Heart left ventricle (tissue), 16 donors: ENCODE results near the gene ZBTB7B. TPM values are rescaled to one million over a fixed set of nuclear protein-coding genes. Genes with fewer than 3 reads are reported as not detected.
A peak's percentile ranks its signal among the peaks of the same experiment; 100 is the strongest.

Source experiments
- ATAC-seq, 4 donors: fragments of 200-7000 bp; cut with Tn5 transposase; one replicate each; pipeline ENCODE4 v1.9.1; 2020 to 2022; ENCODE audit warnings: moderate library complexity in 4 of 4, mild to moderate bottlenecking in 3 of 4, moderate number of reproducible peaks in 1 of 4
- DNase-seq, 5 donors: peaks; one replicate each; pipeline ENCODE4 v3.0.0-alpha.2; 2020
- H3K27ac ChIP-seq, 12 donors: fragments of 200-600 bp; sonication (generic) in 4 of 12; one replicate each; pipeline versions ENCODE4 v1.5.0 to v1.8.0; 2016 to 2022; ENCODE audit warnings: mild to moderate bottlenecking in 2 of 12
- H3K27me3 ChIP-seq, 9 donors: fragments of 200-600 bp; sonication (generic) in 2 of 9; one replicate each; pipeline versions ENCODE4 v1.5.1 to v1.8.0; 2016 to 2022; ENCODE audit warnings: mild to moderate bottlenecking in 3 of 9
- H3K36me3 ChIP-seq, 9 donors: fragments of 200-600 bp; sonication (generic) in 2 of 9; one replicate each; pipeline versions ENCODE4 v1.5.0 to v1.8.0; 2018 to 2022; ENCODE audit warnings: mild to moderate bottlenecking in 2 of 9
- H3K4me1 ChIP-seq, 12 donors: fragments of 200-600 bp; sonication (generic) in 4 of 12; one replicate each; pipeline versions ENCODE4 v1.5.0 to v1.8.0; 2016 to 2022; ENCODE audit warnings: mild to moderate bottlenecking in 3 of 12
- H3K4me3 ChIP-seq, 12 donors: fragments of 200-600 bp; sonication (generic) in 4 of 12; one replicate each; pipeline versions ENCODE4 v1.5.0 to v1.8.0; 2017 to 2022; ENCODE audit warnings: mild to moderate bottlenecking in 9 of 12, moderate library complexity in 4 of 12
- H3K9me3 ChIP-seq, 12 donors: fragments of 200-600 bp; sonication (generic) in 4 of 12; one replicate each; pipeline versions ENCODE4 v1.5.0 to v1.8.0; 2016 to 2022; ENCODE audit warnings: mild to moderate bottlenecking in 1 of 12
- CTCF ChIP-seq, 12 donors: fragments of 200-600 bp; sonication (generic) in 4 of 12; IDR thresholded peaks; one replicate each; pipeline versions ENCODE4 v1.5.0 to v1.8.0; 2018 to 2022; ENCODE audit warnings: antibody characterized with exemption in 12 of 12, mild to moderate bottlenecking in 5 of 12
- POLR2A ChIP-seq, 2 donors: fragments of 450-650 bp; IDR thresholded peaks; one replicate each; pipeline ENCODE4 v1.6.1; 2017; ENCODE audit warnings: antibody characterized with exemption in 2 of 2, mild to moderate bottlenecking in 2 of 2, moderate library complexity in 2 of 2
- WGBS, 4 donors: extraction: QIAGEN DNeasy Blood & Tissue Kit in 2 of 4; methylation state at CpG; one replicate each; pipeline versions ENCODE4 v1.1.5 to v1.1.7; 2013 to 2018; 5-methylcytosine and 5-hydroxymethylcytosine counted together
- intact Hi-C, 10 donors: fragments of 100-400 bp; cut with DNase I; formaldehyde crosslinking; loops; one replicate each; pipeline versions ENCODE4 v1.11.1 to v1.14.2; 2022
- polyA plus RNA-seq, 2 donors: library from polyadenylated mRNA; stranded (reverse); fragments of 200-250 nt; gene quantifications; one replicate each; pipeline ENCODE4 v1.2.3, GENCODE V29; 2013
- total RNA-seq, 9 donors: library from RNA; depleted of rRNA in 2 of 9; stranded (reverse); fragments of >200 nt in 2 of 9; fragmentation: NEBNext Ultra II Directional in 3 of 9; extraction: Animal tissue kit (Norgen Biotek cat#: 25700) in 3 of 9; gene quantifications; one replicate each; pipeline versions ENCODE4 v1.1.0 to v1.2.4, GENCODE V29; 2016 to 2023
- donor health status: ischemic (EF 13 %, LVEDD 7.1; RV severe dilation, severe dysfunction).
- donor health status: healthy with polysubstance abuse.
- donor health status: DM: no; HTN: yes; CAD: no.
- donor health status: DM: no; HTN: no; CAD: no.
- donor health status: ischemic (EF 25% LVEDD 6.9; RV normal size, moderate dysfunction).
- donor health status: ischemic (EF 25% LVEDD 5.7; RV mildly dilated, moderate dysfunction).
- donor health status: healthy.
- donor health status: DM: yes; HTN: yes; CAD: no.
- donor health status: ischemic (EF 35%, LVEDD 5.7; RV mildly dilated, moderate dysfunction).
- donor health status: nonischemic (EF 11% LVEDD 7.7; RV severe dilation, severe dysfunction).
- donor health status: DM: yes; HTN: yes; CAD: no.
- donor health status: PGD.
- donor health status: ischemic (EF 29% LVEDD 5.4; RV normal size, mild dysfunction).
- donor health status: nonischemic (EF 23%, LVEDD 6.1; RV moderate dilation, normal function).

The ZBTB7B gene
- total and polyA plus RNA-seq, 11 donors, result 29.5 to 103 (median 46.6) TPM

DNA sequence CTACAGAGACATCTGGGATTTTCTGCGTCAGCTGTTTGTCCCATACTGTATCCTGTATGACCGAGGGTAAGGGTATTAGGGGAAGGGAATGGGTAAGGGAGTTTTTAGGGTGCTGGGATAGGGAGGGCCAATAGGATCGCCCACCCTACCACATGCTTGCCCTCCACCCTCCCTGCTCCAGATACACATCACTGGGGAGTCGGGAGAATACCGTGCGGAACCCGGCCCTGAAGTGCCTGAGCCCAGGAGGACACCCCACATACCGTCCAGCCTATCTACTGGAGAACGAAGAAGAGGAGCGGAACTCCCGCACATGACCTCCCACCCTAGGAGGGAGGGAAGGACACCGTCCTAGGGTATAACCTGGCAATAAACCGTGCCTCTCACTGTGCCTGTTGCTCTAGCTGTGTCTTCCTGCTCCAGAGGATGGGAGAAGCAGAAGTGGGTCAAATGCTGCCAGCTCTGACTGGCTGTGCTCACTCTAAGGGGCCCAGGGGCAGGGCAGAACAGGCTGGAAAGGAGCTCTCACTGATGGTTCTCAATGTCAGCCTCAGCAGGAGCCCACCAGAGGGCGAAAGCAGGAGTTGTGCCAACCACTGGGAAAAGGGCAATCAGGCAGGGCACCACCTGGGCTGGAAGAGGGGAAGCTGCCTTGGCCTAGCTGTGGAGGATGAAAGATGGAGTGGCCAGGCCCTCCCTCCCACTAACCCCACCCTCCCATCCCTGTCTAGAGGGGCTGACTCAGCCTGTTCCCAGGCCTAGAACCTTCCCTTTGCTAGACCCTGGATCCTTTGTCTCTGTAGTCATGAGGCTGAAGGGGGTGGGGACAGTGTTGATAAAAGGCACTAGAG is 9.7 kb upstream of the ZBTB7B start:
- ATAC-seq (peak in 1 of 4 donors; percentile 9), DNase-seq (peak in 1 of 5 donors; percentile 20)
- peaks cover 0 to 22% (median 0%) of the 10 kb centered on the region in 12 donors for H3K4me1 ChIP-seq
- 87 to 95% (median 89%) methylated on average over 13 to 14 of the region's 14 CpGs for WGBS, 4 donors
- no peaks in the 10 kb centered on the region for H3K27me3 ChIP-seq
- peaks cover 0 to 49% (median 34%) of the 10 kb centered on the region in 9 donors for H3K36me3 ChIP-seq
- no peaks in the 10 kb centered on the region for H3K9me3 ChIP-seq
- TF ChIP-seq POLR2A (IDR thresholded peaks at IDR 0.05) (no peak), CTCF (IDR thresholded peaks at IDR 0.05) (no peak)
- no peak overlapping the region for H3K27ac ChIP-seq
- H3K4me3 ChIP-seq, result no peak overlapping the region
- intact Hi-C loops, result no loop called here

- peak in 1 of 5 donors; percentile 28 for DNase-seq
- intact Hi-C loops, result no loop called here
- TF ChIP-seq CTCF (IDR thresholded peaks at IDR 0.05), result no peak
- TF ChIP-seq POLR2A (IDR thresholded peaks at IDR 0.05), result no peak
- no peak for ATAC-seq
- H3K4me1 ChIP-seq, result peaks cover 0 to 29% (median under 1%) of the 10 kb centered on the region in 12 donors
- no peaks in the 10 kb centered on the region for H3K9me3 ChIP-seq
- WGBS, 4 donors, result 41 to 90% (median 68%) methylated on average over 4 to 8 of the region's 8 CpGs
- H3K36me3 ChIP-seq, result peaks cover 0 to 41% (median 26%) of the 10 kb centered on the region in 9 donors
- no peak within 1 kb of the TSS for H3K4me3 ChIP-seq
- H3K27ac ChIP-seq, result no peak within 1 kb of the TSS
- H3K27me3 ChIP-seq, result no peaks in the 10 kb centered on the region
These were observed 8.9 kb upstream of the ZBTB7B start, which contains the start of gene LENEP for GRCh38 chr1:154993572-154994268. Gene LENEP (plus strand): TSS chr1:154993586. CDS start chr1:154993608, 22 bp downstream.

GRCh38 chr1:154994269-154994587 is 8.4 kb upstream of the ZBTB7B start:
- Histone ChIP-seq H3K27ac (no peak overlapping the region), H3K36me3 (peaks cover 0 to 36% (median 22%) of the 10 kb centered on the region in 9 donors), H3K9me3 (no peaks in the 10 kb centered on the region), H3K27me3 (no peaks in the 10 kb centered on the region), H3K4me1 (peaks cover 0 to 34% (median 6%) of the 10 kb centered on the region in 12 donors), H3K4me3 (no peak overlapping the region)
- TF ChIP-seq POLR2A (IDR thresholded peaks at IDR 0.05) (no peak), CTCF (IDR thresholded peaks at IDR 0.05) (no peak)
- ATAC-seq (no peak), DNase-seq (no peak)
- intact Hi-C loops, result no loop called here
- 58 to 85% (median 65%) methylated on average over 1 of the region's 1 CpG for WGBS, 4 donors

GRCh38 chr1:154994591-154994990 is 8.0 kb upstream of the ZBTB7B start:
- Histone ChIP-seq H3K4me3 (no peak overlapping the region), H3K27ac (no peak overlapping the region), H3K27me3 (no peaks in the 10 kb centered on the region), H3K36me3 (peaks cover 0 to 32% (median 19%) of the 10 kb centered on the region in 9 donors), H3K9me3 (no peaks in the 10 kb centered on the region), H3K4me1 (peaks cover 0 to 38% (median 10%) of the 10 kb centered on the region in 12 donors)
- DNase-seq, result no peak
- TF ChIP-seq CTCF (IDR thresholded peaks at IDR 0.05), result no peak
- no peak for TF ChIP-seq POLR2A (IDR thresholded peaks at IDR 0.05)
- intact Hi-C loops, result no loop called here
- no peak for ATAC-seq
- WGBS, 4 donors, result 62 to 84% (median 70%) methylated on average over 3 of the region's 3 CpGs
